NK-92 treated with Interleukin-12 subunit alpha and Interleukin-12 subunit beta, amount 100 ng/mL, for 24 hours (cell line): ENCODE results near the gene GTF2H4.
"Not testable (repeated sequence)": the region's sequence is repeated elsewhere in the genome, so short reads cannot be mapped to it uniquely, and the experiment has no call there.

ENCODE experiments used
- DNase-seq: peaks from one replicate; lab custom pipeline; 2025; lab: John Stamatoyannopoulos, UW

The GTF2H4 gene

DNA sequence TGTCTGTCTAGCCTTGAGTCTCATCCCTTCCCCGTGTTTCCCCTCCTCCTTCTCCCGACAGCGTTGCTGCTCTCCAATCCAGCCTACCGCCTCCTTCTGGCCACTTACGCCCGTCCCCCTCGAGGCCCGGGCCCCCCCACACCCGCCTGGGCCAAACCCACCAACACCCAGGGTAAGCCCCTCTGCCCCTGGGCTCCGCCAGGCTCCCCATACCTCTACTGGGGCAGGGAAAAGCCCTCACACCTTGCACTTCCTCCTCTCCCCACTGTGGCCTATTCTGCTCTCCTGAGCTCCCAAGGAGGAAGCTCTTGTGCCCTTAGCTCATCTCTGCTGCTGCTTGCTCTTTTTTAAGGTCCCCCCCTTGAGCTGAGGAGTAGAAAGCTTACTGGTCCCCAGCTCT lies 12.7 kb upstream of the GTF2H4 start:
- no peak for DNase-seq

DNA sequence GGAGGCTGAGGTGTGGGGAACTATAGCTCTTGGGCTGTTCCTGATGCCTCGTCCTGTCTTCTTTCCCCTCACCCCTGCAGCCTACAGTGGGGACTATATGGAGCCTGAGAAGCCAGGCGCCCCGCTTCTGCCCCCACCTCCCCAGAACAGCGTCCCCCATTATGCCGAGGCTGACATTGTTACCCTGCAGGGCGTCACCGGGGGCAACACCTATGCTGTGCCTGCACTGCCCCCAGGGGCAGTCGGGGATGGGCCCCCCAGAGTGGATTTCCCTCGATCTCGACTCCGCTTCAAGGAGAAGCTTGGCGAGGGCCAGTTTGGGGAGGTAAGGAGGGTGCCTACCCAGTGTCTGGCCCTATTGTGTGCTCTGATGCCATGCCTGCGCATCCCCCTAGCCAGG lies 11.5 kb upstream of the GTF2H4 start:
- DNase-seq: no peak

DNA sequence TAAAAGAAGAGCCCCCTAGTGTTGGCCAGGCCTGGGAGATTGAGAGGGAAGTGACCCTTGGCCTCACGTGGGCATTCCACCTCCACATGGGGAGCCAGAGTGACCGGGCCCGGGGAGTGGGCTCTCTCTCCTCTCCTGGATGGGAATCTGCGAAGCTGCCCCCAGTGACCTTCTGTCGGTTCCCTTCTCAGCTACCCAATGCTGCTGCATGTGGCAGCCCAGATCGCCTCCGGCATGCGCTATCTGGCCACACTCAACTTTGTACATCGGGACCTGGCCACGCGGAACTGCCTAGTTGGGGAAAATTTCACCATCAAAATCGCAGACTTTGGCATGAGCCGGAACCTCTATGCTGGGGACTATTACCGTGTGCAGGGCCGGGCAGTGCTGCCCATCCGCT lies 10.1 kb upstream of the GTF2H4 start:
- DNase-seq: no peak

DNA sequence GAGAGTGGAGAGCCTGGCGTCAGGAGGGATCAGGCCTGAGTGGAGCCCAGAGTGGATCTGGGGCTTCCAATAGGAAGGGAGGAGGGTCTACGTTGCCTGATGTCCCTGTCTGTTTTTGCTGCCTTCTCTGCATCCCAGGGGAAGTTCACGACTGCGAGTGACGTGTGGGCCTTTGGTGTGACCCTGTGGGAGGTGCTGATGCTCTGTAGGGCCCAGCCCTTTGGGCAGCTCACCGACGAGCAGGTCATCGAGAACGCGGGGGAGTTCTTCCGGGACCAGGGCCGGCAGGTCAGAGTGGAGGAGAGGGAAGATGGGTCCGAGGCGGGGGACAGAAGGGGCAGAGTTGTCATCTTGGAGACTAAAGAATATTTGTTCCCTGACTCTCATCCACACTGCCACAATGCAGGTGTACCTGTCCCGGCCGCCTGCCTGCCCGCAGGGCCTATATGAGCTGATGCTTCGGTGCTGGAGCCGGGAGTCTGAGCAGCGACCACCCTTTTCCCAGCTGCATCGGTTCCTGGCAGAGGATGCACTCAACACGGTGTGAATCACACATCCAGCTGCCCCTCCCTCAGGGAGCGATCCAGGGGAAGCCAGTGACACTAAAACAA lies 9.2 kb upstream of the GTF2H4 start:
- DNase-seq: no peak

DNA sequence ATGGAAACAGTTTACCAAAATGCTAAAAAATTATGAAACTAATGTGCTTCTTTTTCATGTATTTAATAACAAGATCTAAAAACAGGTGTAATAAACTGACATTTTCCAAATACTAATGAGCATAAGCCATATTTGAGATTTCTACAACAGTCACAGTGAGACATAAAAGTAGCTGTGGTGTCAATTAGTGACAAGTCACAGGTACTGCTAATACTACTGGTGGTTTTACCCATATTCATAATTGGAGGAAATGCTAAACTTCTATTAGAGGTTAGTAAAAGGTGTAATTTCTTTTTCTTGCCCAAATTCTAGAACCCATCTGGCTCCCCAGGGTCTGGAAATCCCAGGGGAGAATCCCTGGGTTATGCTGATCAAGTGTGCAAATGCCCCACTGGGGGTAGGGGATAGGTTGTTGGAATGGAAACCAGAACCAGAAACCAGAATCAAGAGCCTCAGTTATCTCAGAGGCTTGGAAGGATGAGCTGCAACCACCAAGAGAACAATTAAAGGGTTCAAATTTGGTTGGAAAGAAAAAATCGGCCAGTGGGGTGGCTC lies 7.1 kb upstream of the GTF2H4 start:
- DNase-seq: no peak

DNA sequence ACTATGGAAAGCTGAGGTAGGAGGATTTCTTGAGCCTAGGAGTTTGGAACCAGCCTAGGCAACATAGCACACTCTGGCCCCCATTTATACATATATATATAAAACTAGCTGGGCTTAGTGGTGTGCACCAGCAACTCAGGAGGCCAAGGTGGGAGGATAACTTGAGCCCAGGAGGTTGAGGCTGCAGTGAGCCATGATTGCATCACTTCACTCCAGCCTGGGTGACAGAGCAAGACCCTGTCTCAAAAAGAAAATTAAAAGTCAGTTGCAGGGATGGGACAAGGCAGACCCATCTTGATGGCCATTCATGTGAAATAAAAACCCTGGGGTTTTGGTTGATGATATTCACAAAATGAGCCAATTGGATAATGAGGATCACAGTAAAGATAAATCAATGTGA lies 6.6 kb upstream of the GTF2H4 start:
- DNase-seq: no peak

DNA sequence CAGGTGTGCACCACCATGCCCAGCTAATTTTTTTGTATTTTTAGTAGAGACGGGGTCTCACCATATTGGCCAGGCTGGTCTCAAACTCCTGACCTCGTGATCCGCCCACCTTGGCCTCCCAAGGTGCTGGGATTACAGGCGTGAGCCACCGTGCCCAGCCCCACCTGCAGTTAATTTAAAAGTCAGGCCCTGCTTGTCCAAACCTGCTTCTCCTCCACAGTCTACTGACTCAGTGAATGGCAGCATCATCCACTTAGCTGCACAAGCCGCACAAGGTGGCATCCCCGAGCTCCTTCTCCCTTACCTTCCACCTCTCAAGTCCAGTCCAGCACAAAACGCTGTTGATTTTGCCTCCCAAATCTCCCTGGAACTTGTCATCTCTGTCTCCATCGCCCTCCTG lies 5.8 kb upstream of the GTF2H4 start:
- not testable (repeated sequence) for DNase-seq

DNA sequence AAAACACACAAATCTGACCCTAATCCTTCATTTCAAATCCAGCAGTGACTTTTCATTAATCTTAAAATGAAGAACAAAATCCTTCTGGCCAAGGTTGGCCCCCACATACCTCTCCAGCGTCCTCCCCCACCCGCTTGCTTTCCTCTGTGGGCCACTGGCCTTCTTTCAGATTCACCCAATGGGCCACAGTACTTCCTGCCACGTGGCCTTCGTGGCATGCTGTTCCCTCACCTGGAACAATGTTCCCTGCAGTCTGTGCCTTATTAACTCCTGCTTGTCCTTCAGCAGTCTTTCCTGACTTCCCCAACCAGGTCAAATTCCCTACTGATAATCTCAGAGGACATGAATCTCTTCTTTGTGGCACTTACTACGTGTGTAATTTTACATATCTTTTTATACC lies 5.3 kb upstream of the GTF2H4 start:
- no peak for DNase-seq

DNA sequence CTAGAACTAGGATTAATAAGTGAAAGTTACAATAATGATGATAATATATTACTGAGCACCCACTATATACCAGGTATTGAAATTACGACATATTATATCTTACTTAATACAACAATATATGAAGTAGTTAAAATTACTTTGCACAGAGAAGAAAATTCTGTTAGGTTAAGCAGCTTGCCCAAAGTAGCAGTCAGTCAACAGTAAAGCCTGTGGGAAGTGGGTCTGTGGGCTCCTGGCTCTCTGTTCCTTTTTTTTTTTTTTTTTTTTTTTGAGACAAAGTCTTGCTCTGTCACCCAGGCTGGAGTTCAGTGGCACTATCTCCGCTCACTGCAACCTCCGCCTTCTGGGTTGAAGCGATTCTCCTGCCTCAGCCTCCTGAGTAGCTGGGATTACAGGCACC lies 4.8 kb upstream of the GTF2H4 start:
- DNase-seq: no peak

DNA sequence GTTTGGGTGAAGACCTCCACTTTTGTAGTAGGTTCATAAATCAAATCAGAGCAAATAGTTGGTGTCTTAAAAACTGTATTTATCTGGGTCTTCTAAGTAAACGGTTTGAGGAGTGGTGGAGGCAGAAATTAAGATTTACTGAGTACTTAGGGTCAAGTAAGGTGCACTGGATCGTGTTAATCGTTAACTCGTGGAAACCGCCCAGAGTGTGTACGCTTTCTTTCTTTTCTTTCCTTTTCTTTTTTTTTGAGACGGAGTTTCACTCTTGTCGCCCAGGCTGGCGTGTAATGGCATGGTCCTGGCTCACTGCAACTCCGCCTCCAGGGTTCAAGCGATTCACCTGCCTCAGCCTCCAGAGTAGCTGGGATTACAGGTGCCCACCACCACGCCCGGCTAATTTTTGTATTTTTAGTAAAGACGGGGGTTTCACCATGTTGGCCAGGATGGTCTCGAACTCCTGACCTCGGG lies 683 bp upstream of the GTF2H4 start:
- DNase-seq: not testable (repeated sequence)

DNA sequence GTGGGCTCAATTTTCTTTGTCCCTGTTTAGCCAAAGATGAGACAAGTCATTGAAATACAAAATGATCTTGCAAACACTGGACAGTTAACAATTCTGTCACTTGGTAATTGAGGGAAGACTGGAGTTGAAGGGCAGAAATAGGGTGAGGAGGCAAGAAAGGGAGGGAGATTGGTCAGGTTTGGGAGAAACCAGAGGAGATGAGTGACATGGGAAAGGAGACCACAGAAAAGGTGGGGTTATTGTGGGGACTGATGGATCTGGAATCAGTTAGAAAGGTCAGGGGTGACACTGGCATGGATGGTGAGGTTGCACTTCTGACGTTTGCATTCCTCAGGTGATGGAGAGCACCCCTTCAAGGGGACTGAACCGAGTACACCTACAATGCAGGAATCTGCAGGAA lies 693 bp downstream of the GTF2H4 start:
- no peak for DNase-seq

DNA sequence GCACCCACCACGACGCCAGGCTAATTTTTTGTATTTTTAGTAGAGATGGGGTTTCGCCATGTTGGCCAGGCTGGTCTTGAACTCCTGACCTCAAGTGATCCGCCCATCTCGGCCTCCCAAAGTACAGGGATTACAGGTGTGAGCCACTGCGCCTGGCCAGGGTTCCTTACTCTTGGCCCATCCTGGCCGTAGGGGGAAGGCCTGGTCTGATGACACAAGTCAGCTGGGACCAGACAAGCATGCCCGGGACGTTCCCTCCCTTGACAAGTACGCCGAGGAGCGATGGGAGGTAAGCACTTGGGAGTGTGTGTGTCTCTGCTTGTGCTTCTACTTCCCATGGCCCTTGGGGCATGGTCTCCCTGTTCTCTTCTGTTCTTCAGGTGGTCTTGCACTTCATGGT lies 2.5 kb downstream of the GTF2H4 start:
- DNase-seq: not testable (repeated sequence)

DNA sequence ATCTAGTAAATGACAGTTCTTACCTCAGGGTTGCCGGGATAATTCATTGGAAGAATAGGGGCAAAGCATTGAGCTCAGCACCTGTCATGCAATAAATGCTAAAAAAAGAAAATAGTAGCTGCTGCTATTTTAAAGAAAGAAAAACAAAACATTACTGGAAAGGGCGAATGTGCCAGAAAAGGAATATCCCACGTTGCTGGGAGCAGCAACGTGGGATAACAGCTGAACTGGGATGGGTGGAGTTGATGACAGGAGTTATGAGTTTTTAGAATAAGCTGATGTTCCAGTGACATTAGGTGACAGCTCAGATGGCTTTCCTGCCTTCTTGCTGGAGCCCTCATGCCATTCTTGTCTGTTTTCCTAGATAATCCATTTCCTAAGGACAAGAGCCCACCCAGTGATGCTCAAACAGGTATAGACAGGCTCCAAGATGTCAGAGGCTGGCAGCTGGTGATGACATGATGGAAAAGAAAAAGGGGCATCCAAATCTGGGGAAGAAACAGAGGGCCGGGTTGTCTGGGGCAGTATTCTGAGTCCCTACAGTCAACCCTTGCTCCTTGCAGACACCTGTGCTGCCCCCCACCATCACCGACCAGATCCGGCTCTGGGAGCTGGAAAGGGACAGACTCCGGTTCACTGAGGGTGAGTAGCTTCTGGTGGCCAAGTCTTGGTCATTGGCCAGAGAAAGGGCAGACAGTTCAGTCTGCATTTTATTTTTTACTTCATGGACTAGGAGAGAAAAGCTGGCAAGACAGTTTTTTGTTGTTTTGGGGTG lies 4.9 kb downstream of the GTF2H4 start:
- DNase-seq: no peak

DNA sequence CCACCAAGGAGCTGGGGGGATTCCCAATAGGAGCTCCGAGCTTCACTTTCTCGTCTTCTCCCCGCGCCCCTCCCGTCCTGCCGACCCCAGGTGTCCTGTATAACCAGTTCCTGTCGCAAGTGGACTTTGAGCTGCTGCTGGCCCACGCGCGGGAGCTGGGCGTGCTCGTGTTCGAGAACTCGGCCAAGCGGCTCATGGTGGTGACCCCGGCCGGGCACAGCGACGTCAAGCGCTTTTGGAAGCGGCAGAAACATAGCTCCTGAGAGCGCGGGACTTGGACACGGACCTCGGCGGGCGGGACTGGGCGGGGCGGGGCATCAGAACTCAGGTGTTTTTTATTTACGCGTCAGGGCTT lies 5.7 kb downstream of the GTF2H4 start:
- no peak for DNase-seq

DNA sequence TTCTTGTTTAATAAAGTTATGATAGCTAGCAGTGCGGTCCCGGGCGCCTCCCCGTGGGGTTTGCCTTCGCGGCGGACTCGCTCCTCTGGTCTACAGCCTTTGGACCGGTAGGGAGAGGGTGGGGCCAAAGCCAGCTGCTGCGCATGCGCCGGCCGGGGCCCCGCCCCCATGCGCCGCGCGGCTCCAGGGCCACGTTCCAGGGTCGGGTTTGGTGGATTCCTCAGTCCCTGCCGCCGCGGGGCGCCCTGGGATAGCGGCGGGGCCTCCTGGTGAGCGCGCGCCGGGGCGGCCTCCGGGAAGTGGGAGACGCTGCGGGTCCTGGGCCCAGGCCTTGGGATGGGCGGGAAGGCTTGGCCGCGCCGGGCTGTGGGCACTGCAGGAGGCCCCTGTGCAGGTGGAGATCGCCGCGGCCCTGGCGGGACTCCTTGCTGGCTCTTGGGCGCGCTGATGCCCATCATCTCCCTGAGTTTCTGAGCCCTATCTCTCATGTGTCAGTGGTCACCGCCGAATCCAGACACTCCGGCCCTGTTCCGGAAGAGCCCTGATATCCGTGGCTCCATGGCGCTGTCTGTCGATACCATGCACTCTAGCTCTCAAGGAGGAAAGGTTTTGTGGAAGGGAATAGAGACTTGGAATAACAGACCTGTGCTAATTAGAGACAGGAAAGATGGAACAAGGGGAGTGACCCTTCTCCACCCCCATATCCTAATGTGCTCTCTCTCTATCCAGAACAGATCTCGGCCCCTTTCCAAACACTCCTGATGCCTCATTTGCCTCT lies 6.3 kb downstream of the GTF2H4 start, which contains the start of gene VARS2:
TSS of gene VARS2 (plus strand) at position 163 of the 778 bp plus-strand sequence. CDS start at position 762, 599 bp downstream.
- DNase-seq: peak; percentile 70

DNA sequence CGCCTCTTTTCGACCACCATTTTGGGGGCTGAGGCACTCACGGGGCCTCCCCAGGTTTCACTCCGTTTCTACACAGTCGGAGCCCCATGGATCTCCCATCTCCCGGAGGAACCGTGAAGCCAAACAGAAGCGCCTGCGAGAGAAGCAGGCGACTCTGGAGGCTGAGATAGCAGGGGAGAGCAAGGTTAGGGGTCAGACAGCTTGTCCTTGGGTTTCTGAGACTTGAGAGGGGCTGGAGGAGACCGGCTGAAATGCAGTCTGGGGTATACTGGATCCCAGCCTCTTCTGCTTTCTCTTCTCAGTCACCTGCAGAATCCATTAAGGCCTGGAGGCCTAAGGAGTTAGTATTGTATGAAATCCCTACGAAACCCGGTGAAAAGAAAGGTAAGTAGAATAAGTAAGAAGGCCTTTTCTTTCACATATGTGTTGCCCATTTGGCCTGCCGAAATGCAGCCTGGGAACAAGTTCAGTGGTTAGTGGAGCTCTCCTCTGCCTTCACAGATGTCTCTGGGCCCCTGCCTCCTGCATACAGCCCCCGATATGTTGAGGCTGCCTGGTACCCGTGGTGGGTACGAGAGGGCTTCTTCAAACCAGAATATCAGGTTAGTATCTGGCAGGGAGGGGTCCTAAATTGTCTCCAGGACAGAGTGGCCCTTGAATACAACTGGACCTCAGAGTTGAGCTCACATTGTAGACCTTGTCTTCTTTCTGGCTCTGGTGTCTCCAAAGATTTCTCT lies 7.0 kb downstream of the GTF2H4 start:
- DNase-seq: no peak

DNA sequence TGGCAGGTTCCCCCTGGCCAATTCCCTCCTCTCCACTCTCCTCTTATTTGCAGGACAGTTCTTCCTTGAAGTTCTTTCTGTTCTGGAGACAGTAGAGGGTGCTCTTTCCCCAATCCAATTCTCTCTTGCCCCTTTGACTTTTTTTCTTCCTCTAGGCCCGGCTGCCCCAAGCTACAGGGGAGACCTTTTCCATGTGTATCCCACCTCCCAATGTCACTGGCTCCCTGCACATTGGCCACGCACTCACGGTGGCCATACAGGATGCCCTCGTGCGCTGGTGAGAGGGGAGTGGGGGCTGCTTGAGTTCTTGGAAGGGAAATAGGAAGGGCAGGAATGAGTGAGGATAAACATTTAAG lies 7.6 kb downstream of the GTF2H4 start:
- no peak for DNase-seq

DNA sequence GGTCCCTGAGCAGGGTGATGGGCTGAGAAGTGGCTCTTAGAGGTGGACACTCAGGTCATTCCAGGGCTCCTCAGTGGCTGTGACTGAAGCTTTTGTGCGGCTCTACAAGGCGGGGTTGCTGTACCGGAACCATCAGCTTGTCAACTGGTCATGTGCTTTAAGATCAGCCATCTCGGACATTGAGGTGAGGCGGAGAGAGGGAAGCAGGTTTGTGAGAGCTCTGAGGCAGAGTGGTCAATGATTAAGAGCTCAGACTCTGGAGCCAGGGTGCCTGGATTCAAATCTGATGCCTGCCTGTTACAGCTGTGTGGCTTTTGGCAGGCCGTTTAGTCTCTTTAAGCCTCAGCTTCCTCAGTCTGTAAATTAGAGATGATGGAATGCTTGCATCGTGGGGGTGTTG lies 9.0 kb downstream of the GTF2H4 start:
- no peak for DNase-seq

DNA sequence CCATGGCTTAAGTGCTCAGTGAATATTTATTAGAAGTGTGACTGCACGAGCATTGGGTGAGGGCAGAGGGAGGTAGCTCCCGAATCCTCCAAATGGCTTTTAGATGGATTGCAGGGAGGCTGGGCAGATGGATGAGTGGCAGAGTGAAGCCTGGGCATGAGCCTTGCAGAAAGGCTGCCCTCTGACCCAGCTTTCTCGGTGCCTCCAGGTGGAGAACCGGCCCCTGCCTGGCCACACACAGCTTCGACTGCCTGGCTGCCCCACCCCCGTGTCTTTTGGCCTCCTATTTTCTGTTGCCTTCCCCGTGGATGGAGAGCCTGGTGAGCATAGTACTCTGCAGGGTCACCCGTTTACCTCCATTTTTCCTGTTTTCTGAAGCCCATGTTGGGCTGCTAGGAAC lies 9.5 kb downstream of the GTF2H4 start:
- DNase-seq: no peak

DNA sequence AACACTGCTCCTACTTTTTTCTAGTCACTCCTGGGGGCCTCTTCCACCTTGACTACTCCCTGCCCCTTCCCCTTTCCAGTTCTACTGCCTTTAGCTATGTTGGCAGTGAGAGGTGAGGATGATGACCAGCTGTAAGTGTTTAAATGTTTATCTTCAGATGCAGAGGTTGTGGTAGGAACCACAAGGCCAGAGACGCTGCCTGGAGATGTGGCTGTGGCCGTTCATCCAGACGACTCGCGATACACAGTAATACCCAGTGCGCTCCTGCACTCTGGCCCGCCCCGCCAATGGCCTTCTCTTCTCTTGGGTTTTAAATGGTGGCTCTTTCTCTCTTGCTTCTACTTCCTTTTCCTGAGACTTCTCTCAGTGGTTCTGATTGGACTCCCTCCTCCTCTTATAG lies 10.7 kb downstream of the GTF2H4 start:
- DNase-seq: no peak

DNA sequence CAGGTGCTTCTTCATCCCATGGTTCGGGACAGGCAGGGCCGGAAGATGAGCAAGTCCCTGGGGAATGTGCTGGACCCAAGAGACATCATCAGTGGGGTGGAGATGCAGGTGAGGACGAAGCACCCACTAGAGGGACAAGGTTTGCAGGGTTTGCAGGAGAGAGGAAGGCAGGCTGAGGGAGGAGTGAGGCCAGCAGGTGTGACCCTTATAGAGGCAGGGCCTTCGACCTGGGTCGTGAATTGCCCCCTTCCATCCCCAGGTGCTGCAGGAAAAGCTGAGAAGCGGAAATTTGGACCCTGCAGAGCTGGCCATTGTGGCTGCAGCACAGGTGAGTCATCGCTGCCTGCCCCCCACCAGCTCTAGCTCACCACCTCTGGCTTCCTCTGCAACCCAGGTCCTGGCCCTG lies 14.4 kb downstream of the GTF2H4 start:
- DNase-seq: peak; percentile 19

DNA sequence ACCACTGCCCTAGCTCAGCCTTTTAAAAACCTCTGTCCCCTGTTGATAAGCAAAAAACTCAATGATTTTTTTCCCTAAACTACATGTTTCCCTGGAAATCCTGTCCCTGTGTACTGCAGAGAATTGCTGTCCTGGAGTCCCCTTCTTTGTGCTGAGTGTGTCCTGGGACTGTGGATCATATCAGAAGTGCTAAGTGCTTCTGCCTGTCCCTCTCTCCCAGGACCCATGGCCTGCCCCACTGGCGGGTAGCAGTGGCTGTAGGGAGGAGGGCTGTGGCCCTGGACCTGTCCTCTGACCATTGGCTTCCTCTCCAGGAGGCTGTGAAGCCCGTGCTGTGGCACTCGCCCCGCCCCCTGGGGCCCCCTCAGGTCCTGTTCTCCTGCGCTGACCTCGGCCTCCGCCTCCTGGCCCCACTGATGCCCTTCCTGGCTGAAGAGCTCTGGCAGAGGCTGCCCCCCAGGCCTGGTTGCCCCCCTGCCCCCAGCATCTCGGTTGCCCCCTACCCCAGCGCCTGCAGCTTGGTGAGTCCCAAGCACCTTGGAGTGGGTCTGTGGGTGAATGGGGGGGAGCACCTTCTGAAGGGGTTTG lies 16.1 kb downstream of the GTF2H4 start:
- DNase-seq: not testable (repeated sequence)
